Fibroblast of villous mesenchyme (primary cell): ENCODE data around the gene SP5. TPM values are rescaled to one million over a fixed set of nuclear protein-coding genes. Genes with fewer than 3 reads are reported as not detected.

Experiments
- DNase-seq: peaks from one replicate; pipeline ENCODE4 v3.0.0-alpha.2; 2010; ENCODE audit warnings: low read depth
- H3K4me3 ChIP-seq: 2 replicates; pipeline ENCODE4 v1.5.1; 2011; ENCODE audit warnings: low read depth, mild to moderate bottlenecking, low read length
- CTCF ChIP-seq: IDR thresholded peaks from 2 replicates; pipeline ENCODE4 v1.5.1; 2012; ENCODE audit warnings: low read depth, mild to moderate bottlenecking, low read length; ENCODE audit not compliant: insufficient read depth
- small RNA-seq: library from RNA; depleted of rRNA; stranded (forward); fragments of <200 nt; gene quantifications from one replicate; pipeline ENCODE3, GENCODE V24; 2012
- total RNA-seq: library from RNA; depleted of rRNA; stranded (reverse); fragments of >200 nt; gene quantifications from 2 replicates; pipeline ENCODE4 v1.2.3, GENCODE V29; 2012

SP5 gene
- total RNA-seq, 1 donor, result not detected

GRCh38 chr2:170764880-170765261, 49.7 kb downstream of the SP5 start:
- no peak overlapping the region for H3K4me3 ChIP-seq
- TF ChIP-seq CTCF, result no peak
- DNase-seq, result no peak

- no peak for DNase-seq
- H3K4me3 ChIP-seq, result no peak overlapping the region
- no peak for TF ChIP-seq CTCF
Observed at GRCh38 chr2:170766693-170767092, 51.6 kb downstream of the SP5 start.

Small RNAs within 50 kb of the gene (small RNA-seq; reads per million reads assigned to genes)
- gene RF02271, result not detected

Other genes with a start within 250 kb of the SP5 start
- gene ERICH2, start 55.0 kb downstream of the SP5 start, total RNA-seq, result not detected in 2 replicates
- 0.32 TPM in 1 of 2 replicates, not detected in the other for gene GAD1, start 101.5 kb downstream of the SP5 start, total RNA-seq
- 51.5 and 67.8 TPM in 2 replicates for gene GORASP2, start 213.9 kb downstream of the SP5 start, total RNA-seq